Stimulated activated naive CD4-positive, alpha-beta T cell treated with Interleukin-2 at 50 U/mL for 16 hours (primary cell): ENCODE results near the gene BTG2.
"Not testable (repeated sequence)": the region's sequence is repeated elsewhere in the genome, so short reads cannot be mapped to it uniquely, and the experiment has no call there.

Experiments
- DNase-seq: peaks from one replicate; lab custom pipeline; 2025; lab: John Stamatoyannopoulos, UW

BTG2 gene, protein sequence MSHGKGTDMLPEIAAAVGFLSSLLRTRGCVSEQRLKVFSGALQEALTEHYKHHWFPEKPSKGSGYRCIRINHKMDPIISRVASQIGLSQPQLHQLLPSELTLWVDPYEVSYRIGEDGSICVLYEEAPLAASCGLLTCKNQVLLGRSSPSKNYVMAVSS

DNA sequence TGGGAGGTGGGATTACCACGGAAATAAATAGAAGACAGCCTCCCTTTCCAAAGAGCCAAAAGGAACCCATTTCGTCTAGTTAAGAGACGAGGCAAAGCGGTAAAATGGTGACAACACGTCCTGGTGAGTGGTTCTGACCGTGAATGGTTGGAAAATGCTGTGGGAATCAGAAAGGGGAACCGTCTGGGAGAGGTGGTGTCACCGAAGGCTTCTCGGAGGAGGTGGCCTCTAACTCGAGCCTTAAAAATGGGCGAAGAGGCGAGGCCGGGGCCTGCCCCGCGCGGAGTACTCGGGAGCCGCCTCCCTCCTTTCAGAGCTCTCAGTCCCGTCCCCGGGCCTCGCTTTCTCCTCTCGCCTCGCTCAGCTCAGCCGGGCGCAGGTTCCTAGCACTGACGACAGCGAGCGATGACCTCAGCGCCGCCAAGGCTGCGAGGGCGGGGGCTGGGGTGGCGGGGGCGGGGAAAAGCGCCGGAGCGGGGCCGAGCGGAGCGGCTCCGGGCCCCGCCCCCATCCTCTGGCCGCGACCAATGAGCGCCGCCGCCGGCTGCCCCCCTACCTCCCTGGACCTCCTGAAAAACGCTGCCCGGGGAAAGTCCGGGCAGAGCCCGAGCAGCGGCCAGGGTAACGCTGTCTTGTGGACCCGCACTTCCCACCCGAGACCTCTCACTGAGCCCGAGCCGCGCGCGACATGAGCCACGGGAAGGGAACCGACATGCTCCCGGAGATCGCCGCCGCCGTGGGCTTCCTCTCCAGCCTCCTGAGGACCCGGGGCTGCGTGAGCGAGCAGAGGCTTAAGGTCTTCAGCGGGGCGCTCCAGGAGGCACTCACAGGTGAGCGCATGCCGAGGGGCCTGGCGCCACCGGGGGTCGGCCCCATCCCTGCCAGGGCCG lies at the start of gene BTG2:
TSS of gene BTG2 (plus strand) at position 601 of the 890 bp plus-strand sequence. CDS start at position 689, 88 bp downstream.
- DNase-seq, result peak; percentile 93

DNA sequence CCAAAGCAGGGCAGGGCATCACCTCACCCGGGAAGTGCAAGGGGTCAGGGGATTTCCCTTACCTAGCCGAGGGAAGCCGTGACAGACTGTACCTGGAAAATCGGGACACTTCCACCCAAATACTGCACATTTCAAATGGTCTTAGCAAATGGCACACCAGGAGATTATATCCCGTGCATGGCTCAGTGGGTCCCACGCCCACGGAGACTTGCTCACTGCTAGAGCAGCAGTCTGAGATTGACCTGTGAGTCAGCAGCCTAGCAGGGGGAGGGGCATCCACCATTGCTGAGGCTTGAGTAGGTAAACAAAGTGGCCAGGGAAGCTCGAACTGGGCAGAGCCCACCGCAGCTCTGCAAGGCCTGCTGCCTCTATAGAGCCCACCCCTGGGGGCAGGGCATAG lies 48.7 kb upstream of the BTG2 start:
- DNase-seq, result not testable (repeated sequence)

DNA sequence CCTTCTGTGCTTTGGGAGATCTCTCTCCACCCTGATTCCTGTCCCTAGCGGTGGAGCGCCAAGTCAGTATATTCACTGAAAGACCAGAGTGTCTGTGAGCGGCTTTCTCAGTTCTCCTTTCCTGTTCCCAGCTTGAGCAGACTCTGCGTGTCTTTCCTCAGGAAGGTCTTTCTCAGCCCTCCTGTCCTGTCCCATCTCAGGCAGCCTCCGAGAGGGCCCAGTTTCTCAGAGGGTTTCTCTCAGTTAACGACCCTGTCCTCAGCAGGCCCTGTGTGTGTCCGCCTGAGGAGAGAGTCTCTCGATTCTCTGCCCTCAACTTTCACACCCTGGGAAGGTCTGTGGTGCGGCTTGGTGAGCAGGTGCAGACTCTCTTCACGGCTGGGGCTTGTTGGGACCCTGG lies 41.8 kb upstream of the BTG2 start:
- no peak for DNase-seq

DNA sequence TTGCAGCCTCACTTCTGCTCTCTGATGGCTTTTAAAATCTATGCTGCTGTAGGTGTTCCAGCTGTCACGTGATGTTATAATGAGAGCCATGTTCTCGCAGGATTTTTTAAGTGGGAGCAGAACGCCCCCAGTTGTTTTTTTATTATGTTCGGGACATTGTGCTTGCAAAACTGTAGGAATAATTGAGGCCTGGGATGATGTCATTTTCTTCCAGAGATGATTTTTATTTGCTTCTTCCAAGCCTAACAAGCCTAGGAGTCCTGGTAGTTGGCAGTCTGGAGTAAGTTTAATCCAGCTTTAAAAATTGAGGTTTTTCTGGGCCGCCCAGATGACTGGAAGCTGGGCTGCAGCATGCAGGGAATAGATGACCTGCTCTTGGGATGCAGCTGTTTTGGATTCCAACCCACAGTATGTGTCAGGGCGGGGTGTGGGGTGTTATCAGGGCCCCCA lies 41.2 kb upstream of the BTG2 start:
- DNase-seq, result no peak

DNA sequence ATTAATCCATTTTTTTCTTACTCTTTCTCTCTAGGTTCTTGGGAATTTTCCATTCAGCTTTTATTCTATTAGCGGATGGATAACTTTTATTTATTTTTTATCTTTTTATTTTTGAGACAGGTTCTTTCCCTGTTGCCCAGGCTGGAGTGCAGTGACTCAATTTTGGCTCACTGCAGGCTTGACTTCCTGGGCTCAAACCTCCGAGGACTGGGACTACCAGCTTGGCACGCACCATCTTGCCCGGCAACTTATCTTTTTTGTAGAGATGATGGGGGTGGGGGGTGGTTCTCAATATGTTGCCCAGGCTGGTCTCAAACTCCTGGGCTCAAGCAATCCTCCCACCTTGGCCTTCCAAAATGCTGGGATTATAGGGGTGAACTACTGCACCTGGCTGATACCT lies 39.8 kb upstream of the BTG2 start:
- no peak for DNase-seq

DNA sequence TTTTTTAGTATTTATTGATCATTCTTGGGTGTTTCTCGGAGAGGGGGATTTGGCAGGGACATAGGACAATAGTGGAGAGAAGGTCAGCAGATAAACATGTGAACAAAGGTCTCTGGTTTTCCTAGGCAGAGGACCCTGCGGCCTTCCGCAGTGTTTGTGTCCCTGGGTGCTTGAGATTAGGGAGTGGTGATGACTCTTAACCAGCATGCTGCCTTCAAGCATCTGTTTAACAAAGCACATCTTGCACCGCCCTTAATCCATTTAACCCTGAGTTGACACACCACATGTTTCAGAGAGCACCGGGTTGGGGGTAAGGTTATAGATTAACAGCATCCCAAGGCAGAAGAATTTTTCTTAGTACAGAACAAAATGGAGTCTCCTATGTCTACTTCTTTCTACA lies 39.2 kb upstream of the BTG2 start:
- DNase-seq, result not testable (repeated sequence)

DNA sequence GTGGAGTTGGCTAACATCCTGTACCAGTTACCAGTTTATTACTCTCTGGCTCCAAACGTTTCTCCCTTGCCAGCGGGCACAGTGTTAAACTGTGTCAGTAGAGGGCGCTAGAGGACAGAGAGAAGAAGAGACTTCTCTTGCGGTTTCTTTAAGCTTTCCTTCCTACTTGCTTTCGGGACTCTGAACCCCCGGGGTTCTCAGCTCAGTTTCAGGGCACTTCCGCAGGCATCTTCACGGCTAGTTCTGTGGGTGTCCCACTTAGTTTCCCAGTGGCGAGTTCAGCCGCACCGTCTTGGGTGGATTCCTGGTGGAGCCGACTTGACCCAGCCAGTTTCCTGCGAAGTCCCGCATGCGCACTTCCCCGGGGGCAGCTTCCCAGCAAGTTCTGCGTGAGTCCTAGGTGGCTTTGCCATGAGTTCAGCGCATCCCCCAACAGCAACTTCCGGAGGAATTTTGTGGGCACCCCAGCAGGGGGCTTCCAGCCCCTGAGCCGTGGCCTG lies 37.9 kb upstream of the BTG2 start:
- peak; percentile 77 for DNase-seq

DNA sequence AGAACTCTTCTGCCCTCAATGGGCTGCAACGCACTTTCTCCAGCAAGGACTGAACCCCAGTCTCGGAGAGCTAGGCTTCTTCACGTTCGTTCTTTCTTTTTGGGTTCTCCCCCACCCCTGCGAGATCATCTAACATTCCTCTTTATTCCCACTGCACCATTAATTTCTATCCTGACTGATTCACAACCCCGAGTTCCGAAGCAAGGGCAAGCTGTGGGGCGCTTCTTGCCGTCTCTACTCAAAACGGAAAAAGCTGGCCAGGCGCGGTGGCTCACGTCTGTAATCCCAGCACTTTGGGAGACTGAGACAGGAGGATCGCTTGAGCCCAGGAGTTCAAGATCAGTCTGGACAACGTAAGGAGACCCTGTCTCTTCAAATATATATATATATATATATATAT lies 37.4 kb upstream of the BTG2 start:
- DNase-seq, result no peak

DNA sequence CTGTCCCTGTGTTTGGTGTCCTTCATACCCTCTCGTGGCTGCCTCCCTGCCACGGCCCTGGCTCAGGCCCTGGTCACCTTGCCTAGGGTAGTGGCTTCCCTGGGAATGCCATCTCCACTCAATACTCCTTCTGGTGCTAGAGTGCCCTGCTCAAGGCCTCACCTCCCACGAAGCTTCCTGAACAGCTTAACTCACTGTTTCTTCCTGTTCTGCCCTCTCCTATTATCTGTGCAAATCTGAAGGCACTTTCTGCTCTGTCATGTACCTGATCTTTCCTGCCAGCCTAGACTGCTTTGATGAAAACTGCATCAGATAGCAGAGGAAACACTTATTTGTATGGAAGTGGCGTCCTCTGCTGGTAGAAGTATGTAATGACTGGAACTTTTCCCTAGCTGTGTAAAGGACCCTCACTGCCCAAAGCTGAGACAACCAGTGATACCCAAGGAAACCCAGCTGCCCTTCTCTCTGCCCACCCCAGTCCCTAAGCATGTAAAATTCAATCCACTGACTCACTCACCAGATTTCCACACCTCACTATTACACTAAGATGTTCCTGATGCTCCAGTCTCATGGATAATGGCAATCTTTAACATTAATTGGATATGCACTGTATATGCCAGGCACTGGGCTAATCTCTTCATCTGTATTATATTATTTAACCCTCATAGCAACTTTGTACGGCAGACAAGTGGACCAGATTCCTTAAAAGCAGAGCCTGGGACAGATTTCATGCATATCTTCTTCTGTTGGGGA lies 36.2 kb upstream of the BTG2 start:
- no peak for DNase-seq

DNA sequence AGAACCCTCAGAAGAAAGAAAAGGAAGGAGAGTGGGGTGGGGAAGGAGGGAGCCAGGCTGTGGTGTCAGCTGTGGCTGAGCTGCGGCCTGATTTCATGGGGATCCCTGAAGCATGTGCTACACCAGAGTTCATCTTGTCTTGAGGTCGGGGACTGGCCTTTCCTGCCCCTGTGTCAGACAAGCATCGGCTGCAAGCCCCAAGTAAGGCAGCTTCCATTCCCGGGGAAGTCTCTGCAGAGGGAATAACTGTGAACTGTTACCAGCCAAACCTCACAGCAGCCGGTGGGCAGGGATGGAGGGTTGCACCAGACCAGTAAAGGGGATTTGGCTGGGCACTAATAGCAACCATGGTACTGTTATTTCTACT lies 35.7 kb upstream of the BTG2 start:
- no peak for DNase-seq

DNA sequence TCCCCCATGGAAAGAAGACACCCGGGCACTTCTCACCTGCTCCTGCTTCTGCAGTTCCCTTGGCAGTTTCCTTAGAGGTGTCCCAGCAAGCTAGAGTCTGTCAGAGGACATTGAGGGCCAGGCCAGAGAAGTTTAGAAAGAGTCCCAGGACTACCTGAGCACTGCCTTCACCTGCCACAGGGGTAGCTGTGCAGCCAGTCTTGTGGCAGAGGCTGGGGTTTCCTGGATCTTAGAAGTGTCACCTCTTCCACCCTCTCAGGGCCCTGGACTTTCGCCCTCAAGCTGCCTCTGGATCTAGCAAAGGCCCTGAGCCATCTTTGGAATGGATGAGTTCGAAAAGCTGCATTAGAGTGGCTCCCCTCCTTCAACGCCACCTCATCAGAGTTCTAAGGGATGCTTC lies 34.9 kb upstream of the BTG2 start:
- no peak for DNase-seq

DNA sequence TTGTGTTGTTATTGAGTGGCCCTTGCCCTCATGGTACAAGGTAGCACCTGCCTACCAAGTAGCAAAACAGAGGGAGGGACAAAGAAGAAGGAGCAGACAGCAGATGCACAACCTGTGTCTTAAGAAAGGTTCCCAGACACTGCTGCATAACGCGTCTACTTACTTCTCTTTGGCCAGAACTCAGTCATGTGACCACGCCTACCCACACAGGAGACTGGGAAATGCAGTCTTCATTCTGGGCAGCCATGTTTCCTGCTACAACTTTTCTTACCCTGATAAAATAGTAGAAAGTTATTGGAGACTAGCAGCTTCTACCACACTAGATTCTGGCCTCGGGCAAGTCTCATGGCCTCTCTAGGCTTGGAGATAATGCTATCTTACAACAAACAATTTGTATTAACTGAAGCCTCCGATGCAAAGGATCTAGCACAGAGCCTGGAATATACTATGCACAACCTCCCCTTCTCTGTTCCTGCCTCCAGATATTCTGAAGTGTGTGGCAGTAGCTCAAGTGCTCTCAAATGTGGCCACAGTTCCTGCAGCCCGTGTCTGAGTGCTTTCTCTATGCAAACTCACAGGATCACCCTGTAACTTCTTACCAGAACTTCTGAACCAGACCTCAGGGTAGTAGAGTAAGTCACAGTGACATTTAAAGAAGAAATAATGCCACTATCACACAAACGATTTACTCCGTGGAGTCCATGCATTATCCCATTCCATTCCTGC lies 34.1 kb upstream of the BTG2 start:
- peak; percentile 60 for DNase-seq

DNA sequence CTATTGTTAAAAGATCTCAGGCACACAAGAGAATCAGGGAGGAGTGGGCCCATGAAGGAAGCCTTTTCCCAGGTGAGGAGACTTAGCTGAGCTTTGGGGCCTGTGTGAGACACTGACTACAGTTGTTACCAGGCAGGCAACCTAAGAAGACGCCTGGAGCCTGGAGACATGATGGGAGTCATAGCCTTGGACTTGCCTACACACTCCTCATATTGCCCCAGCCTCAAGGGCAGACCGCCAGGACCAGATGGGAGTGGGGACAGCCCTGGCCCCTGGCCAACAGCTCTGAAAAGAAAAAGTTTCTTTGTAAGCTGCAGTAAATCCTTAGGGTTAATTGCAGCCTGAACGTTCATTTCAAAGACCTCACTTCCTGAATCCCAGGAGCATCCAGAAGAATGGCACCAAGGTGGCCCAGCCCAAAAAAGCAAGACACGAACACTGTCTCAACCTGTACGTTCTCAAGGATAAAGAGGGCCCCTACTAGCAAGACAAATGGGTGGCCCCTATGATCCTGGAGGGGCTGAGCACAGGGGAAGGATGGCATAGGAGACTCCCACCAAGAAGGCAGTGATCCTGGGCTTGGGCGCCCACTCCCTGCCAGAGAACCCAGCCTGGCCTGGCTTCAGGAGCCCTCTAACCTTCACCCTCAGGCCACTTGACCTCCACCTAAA lies 33.2 kb upstream of the BTG2 start:
- DNase-seq, result no peak

DNA sequence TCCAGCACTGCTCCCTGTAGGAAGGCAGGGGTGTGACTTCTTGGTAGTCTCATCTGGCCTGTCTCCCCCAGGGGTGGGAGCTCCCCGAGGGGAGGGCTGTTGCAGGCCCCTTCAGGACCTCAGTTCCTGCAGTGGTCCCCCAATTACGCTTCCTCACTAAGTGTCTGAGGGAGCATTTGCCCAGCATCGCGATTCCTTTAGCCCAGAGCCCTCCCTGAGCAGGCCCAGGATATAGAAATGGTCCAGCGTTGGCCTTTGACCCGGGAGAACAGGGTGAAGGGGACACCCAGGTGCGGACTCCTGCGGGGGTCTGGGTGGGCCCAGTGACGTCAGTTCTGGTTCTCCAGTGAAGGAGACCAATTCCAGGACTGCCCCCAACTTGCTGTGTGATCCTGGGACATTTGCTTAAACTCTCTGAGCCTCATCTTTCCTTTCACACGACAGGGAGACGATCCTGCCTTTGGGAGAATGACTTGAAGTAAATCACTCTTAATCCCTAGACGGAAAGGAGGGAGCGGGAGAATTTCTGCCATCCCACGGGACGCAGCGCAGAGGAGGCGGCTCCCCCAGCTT lies 32.6 kb upstream of the BTG2 start:
- no peak for DNase-seq

DNA sequence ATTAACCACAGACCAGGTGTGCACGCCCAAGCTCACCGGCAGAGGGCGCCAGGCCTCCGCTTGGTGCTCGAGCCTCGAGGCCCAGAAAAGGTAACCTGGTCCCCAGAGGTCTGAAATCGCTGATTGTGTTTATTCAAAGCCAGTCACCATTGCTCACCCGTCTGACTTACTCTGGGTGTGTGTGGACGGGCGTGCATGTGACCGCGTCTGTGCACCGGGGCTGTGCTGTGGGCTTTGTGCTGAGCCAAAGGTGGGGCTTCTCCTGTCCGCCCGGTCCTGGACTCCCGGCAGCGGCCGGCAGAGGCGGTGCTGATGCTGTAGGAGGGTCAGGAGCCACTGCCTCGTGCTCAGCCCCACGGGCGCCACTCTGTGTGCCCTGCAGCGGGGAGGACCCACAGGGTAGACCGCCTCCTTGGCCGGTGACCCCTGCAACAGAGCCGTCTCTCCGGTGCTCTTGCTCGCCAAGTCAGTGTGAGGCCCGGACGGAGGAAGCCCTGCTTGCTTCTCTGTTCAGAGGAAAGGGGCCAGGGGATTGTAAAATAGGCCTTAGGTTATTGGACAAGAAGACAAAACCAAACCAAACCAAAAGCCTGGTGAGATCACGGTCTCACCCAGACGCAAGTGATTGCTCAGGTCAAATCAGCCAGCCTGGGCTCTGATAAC lies 32.0 kb upstream of the BTG2 start:
- peak; percentile 86 for DNase-seq

DNA sequence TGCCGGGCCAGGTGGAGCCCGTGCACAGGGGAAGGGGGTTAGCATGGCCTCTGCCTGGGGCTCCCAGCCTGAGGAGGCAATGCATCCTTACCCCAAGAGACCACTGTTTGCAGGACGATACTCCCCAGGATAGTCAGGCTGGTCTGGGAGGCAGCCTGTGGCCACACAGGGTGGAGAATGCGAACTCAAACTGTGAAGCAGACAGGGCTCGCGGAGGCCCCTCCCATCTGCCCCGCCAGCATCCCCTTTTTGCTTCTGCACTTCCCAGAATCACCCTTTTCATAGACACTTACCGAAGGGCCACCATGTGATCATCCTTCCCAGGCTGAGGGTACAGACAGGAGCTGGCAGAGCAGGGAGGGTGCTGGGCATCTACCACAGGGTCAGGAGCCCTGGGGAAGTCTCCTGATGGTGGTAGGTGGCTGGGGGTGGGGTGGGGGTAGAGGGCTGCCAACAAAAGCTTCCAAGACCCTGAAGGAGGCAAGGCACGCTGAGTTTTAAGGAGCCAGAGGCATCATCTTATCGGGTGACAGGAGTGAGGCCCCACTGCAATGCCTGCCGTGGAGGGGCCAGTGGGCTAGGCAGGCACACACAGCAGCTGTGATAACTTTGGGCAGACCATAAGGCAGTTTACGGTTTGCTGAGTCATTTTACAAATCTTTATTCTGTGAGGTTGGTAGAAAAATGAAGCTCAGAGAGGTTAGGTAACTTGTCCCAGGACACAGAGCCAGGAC lies 31.3 kb upstream of the BTG2 start:
- no peak for DNase-seq

DNA sequence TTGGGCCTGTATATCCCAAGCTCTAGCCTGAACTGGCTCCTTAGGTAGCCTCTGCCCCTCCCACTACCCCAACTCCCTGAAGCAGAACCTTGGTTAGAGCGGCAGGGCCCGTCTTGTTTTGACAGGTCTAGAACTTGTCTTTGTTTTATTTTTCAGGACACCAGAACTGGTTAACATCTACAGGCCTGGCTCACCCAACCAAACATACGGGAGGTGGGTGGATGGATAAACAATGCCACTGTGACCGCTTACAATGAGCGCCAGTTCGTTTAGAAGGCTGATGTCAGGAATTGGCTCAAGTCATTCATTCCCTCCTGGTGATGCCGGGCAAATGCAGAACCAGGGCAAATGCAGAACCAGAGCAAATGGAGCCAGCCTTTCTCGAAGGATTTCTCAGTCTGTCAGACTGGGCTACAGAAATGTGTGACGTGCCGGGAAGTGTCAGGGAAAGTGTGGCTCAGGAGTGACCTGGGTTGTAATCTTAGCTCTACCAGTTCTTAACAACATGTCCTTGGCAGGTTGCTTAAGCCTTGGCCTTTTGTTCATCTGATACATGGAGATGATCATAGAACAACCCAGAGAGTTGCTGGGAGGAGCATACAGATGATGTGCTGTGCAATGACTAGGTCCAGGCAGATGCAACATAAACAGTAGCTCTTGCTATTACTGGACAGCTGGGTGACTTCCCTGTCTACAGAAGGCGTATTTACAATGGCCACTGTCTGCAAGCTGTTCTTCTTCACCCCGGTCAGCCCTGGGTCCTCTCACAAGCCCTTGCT lies 30.5 kb upstream of the BTG2 start:
- no peak for DNase-seq

DNA sequence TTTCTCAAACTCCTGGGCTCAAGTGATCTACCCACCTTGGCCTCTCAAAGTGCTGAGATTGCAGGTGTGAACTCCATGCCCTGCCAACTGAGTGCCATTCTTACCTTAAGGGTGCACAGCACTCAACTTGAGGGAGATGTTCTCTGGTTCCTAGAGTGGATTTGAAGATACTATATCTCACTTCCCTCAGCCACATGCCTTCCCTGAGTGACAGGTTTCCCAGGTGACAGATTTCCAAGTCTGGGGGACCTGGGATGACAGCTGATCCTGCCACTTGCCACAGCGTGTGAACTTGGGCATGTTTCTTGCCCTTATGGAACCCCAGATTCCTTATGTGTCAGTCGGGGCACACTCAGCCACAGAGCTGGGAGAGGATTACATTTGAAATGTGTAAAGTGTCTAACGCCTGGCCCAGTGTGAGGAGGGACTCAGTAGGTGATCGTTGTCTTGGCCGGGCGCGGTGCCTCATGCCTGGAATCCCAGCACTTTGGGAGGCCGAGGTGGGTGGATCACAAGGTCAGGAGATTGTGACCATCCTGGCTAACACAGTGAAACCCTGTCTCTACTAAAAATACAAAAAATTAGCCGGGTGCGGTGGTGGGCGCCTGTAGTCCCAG lies 29.6 kb upstream of the BTG2 start:
- DNase-seq, result no peak

DNA sequence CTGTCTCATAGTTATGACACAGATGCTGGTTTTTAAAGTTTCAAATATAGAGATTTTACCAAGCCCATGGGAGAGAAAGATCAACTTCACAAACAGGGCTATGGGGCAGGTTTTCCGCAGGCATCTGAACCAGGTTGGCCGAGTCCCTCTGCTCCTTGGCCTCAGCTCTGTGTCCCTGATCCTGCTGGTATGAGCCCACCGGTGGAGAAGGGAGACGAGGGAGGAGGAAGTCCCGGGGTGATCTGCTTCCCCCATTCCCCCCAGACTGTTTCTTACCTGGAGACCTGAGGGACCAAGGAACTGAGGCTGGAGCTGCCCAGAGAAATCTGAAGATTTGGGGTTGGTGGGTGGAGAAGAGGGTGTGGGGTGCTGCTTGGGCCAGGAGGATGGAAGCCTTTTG lies 28.9 kb upstream of the BTG2 start:
- no peak for DNase-seq
